Cortex of kidney (tissue), 1 donor: ENCODE measurements around the gene RPL19.
"Not testable (repeated sequence)": the region's sequence is repeated elsewhere in the genome, so short reads cannot be mapped to it uniquely, and the experiment has no call there.

Experiments
- DNase-seq: peaks from one replicate; lab custom pipeline; 2025; lab: John Stamatoyannopoulos, UW

The RPL19 gene

DNA sequence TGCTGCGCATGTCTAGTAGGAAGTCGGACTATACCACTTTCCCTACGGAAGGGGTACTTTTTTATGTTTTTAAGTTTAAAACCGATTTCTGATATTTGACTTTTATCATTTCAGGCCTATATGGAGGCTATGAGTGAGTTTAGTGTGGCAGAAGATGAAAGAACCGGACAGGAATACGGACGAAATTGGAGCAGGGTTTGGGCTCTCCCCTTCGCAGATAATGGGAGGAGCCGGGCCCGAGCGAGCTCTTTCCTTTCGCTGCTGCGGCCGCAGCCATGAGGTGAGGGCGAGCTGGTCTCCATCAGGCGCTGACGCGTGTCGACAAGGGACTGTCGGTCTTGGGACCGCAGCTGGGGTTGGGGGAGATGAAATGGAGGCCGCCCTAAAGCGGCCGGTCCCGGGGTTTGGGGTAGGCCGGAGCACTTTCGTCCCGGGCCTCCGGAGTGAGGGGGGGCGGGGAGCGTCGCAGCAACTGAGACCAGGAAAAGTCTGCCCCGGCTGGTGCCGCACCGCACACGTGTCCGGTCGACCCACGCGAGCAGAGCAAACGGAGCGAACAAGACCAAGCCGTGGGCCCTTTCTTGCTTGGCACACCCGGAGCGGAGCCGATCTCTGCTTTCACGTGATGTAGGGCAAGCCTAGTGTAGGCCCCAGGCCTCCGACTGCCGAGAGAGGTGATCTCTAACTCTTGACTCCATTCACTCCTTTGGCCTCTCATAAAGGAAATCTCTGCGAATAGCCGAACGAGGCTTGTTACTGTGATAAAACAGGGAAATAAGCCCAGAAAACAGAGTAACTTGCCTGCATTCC, at the start of gene RPL19:
RPL19 (plus strand) TSS at position 214 of the 810 bp plus-strand sequence; CDS start at position 276, 62 bp downstream.
- no peak for DNase-seq

DNA sequence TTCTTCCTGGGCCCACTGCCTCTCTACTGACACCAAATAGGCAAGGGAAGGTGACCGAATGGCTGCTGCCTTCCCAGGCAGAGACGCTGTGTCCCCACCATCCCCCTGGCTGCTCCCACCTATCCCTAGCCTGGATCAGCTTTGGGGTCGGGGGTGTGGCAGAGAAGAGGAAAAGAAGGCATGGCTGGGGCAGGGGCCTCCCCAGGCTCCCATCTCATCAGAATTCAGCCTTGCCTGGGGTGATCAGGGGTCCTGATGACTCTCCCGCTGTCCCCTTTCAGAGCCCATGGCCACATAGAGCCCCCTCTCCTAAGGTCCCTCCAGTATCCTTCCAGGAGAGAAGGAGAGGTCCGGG, 49.3 kb upstream of the RPL19 start:
- no peak for DNase-seq

DNA sequence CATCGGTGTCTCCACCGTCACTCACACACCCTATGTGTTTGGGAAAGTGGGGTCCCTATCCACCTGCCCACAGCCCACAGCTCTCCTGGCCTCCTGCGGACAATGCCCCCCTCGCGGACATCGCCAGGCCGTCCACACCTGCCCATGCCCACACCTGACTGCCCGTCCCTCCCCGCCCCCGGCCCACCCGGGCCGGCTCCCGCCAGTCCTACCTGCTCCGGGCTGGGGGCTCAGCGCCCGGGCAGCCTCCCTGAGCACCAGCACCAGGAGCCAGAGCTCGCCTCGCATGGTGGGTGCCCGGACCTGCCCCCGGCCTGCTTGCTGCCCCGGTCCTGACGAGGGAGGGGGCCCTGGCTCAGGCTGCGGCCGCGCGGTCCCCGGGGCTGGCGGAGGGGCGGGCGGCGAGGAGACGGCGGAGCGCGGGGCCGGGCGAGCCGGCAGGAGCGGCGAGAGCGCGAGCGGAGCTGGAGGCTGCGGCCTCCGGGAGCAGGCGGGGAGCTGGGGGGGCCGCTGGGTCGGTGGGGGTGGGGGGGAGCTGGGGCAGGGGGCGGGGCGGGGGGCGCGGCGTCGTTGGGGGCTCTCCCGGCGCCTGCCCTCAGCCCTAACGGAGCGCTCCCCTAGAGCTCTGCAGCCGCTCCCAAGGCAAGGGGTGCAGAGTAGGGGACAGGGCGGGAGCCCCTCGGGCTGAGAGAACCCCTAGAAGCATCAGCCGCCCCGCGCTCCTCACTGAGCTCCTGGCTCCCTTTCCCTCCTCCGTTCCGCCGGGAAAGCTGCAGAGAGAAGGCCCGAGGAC, 48.7 kb upstream of the RPL19 start, which contains the start of gene PLXDC1:
PLXDC1 (minus strand) TSS at position 488 of the 793 bp plus-strand sequence; CDS start at position 288, 200 bp downstream.
- DNase-seq = no peak

DNA sequence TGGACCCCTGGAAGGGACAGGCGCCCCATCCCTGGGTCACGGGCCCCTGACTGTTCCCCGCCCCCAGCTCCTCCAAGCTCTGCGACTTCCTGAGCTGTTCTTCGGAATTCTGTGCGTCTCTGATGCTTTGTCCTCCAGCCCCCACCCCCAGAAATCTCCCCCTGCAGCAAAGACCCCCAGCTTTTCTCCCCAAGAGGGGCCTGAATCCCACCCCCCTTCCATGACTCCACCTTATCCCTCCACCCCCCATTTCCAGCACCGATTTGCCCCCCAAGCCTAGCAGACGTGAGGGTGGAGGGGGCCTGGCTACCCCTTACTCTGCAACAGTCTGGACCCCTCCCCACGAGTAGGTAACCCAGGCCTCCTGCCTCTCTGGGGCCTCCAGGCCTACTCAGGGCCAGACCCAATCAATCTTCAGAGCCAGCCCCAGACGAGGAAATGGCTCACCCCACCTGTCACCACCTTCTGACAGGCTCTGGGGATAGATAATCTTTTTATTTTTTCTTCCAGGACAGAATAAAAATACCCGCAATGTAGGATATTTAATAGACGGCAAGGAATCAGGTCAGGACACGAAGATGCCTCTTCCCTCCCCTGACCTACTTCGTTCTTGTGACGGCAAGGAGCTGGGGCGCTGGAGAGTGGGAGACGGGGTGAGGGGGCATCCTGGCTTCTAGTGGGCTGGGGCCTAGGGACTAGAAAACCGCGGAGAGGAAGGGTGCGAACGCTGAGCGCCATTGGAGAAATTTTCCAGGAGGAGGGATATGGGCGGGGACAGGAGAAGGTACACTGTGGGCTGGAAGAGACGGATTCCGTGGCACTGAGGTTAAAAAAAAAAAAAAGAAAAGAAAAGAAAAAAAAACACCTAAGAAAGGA, 47.9 kb upstream of the RPL19 start:
- DNase-seq = no peak

DNA sequence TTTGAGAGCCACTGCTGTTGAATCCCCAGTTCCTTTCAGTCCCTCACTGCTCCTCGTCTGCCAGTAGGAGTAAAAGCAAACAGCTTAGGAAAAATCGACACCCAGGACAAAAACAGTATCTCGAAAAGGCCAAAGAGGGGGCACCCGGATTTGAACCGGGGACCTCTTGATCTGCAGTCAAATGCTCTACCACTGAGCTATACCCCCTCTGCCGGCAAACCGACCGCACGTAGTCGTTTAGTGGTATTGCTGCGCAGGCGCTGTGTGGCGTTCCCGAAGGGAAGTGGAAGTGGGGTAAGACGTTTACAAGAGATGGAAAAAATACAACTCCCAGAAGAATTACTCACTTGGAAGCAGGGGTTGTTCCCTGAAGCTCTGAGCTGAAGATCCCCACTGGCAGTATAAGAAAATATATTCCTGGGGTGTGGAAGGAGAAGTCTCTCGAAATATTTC, 46.5 kb upstream of the RPL19 start:
- DNase-seq = no peak

DNA sequence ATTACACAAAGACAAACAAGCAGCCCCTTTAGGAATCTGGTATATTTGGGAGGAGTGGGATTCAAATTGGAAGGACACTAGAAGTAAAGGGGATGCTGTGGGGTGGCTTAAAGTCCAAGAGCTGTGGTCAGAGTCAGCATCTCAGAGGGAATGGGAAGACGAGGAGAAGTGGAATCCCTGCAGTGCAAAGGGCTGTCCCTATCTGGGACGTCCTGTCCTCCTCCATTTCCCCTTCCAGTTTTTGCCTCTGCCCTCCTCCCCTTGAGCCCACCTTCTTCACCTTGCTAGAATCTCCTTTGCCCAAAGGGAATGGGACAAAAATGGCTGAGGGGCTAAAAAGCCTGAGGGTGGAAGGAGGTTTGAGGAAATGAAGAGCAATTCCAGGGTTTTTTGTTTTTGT, 44.4 kb upstream of the RPL19 start:
- no peak for DNase-seq

DNA sequence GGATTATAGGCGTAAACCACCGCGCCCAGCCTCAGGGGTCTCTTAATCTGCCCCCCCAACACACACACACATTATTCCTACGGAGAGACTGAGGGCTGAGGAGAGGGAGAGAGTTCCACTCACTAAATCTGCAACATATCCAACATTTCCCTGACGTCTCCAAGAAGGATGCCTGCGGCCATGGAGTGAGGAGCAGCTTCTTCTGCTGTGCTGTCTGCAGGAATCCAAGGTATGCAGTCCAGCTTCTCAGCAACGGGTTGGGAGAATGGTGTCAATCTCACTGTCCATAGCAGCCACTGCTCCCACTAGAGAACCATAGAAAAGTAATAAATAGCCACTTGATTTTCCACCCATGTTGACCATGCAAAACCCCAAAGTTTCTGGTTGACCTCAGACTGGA, 43.6 kb upstream of the RPL19 start:
- DNase-seq = no peak

DNA sequence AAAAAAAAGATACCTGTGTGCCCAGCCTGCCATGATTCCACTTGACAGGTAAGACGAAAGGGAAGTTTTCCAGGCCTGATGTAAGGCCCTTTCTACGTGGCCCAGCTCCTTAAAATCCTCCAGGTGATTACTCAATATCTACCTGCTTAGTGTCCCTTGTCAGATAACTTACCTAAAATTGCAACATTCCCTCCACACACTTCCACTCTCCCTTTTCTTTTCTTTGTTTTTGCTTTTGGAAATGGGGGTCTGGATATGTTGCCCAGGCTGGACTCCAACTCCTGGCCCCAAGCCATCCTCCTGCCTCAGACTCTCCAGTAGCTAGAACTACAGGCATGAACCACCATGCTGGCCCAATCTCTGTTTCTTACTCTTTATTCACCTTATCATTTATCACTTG, 41.5 kb upstream of the RPL19 start:
- DNase-seq = no peak

DNA sequence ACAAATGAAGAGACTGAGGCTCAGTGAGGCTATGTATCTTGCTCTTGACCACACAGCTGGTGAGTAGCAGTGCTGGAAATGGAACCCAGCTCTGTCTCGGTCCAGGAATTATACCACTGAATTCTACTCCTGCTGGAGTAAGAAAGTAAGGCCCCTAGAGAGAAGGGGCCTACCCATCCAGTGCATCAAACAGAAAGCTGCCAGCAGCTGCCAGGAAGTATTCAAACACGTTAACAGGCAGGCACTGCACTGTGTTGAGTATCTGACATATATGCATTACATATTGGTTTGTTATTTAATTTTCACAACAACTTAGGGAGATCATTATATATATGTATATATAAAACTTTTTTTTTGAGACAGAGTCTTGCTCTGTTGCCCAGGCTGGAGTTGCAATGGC, 38.1 kb upstream of the RPL19 start:
- DNase-seq = no peak

DNA sequence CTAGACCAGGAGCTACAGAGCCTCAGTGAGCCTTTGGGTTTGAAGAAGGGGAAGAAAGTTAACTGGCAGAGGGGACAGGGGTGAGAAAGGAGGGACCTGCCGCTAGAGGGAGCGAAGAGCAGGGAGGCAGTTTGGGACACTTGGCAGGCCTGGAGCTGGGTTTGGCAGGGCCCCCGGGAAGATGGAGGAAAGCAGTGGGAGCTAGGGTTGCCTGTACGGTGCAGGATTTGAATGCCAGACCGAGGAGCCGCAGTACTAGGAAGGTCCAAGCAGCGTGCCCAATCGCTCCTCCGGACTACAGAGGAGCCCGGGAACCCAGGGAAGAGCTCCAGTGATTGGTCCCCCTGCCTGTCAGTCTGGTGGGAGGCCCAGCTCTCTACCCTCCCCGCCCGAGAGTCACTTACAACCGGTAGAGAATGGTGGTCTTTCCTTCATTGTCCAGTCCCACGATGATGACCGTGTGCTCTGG, 35.4 kb upstream of the RPL19 start:
- DNase-seq = no peak

DNA sequence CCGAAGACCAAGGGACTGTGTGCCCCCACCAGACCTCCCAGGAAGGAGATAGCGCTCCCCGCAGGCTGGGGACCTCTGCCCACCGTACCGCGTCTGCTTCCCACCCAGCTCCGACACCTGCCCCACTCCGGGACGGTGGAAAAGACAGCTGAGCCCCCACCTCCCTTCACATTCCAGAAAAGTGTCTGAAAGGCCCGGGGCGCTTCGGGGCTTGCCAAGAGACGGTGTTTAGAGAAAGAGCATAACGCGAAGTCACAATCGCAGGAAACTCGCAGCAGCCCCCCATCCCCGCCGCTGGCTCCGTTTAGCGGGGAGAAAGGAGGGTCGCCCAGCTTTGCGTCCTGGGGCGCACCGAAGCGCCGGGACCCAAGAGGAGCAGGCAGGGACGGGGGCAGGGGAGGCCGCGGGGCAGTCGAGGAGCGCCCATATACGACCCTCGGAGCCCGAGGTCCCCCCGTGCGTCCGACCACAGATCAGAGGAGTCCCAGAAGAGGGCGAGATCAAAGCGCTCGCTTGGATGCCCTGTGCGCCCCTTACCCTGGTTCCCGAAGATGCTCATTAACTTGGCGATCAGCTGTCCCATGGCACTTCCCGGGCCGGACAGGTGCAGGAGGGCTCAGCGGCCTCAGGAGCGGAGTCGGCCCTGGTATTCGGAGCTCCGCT, 34.8 kb upstream of the RPL19 start:
- DNase-seq = no peak

DNA sequence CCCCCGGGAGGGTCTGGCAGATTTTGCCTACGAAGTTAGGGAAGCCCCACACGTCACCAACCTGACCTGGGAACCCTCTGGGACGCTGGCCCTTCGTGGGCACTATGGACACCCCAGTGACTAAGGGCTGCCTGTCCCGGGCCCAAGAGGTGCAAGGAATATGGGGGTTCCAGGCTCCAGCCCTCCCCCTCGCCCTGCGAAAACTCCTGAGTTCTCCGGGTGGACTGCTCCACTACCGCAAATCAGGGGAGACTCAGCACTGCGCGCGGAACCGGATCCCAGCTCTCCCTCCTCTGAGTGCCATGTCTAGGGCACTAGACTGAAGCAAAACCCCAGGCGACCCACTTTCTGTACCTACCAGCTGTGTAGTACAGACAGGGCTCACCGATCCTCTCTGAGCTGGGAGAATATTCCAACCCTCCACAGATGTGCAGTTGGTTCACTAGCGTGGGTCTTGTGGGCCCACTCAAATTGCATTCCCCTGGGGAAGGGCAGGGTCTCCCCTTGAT, 34.2 kb upstream of the RPL19 start, which contains the start of gene ARL5C:
ARL5C (minus strand) TSS at position 321 of the 509 bp plus-strand sequence. CDS start 401 bp downstream, outside the sequence.
- no peak for DNase-seq

DNA sequence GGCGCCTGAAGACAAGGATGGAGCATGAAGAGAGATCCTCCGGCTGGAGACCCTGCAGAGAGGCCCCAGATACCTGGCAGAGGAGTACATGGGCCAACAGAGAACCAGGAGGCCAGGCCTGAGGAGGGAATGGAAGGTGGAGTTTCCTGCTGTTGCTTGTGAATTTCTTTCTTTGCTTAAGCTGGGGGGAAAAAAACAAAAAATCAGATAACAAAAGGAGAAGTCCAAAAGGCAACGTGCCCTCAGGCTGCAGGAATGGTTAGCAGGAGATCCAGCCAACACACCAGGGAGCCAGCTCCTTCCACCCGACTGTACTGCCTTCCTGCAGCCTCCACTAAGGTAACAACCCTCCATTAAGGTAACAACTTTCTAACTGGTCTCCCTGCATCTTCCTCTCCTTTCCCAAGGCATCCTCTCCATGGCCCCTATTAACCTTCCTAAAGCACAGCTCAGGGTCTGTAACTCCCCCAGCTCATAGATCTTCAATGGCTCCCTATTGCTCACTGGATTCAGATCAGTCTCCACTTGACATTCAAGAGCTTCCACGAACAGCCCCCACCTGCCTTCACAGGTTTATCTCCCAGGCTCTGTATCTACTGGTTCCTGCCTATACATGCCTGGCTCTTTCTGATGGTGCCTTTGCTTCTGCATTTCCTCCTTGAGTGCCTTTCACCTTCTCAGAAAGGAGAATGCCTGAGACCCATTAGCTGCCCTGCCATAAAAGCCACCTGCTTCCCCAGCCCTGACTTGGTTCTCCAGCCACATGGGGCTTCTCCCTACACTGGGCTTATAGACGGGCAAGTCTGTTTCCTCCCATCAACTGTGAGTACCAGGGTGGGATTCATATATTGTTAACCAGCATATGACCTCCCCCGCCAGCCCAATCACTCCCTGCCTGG, 33.4 kb upstream of the RPL19 start:
- DNase-seq = no peak

DNA sequence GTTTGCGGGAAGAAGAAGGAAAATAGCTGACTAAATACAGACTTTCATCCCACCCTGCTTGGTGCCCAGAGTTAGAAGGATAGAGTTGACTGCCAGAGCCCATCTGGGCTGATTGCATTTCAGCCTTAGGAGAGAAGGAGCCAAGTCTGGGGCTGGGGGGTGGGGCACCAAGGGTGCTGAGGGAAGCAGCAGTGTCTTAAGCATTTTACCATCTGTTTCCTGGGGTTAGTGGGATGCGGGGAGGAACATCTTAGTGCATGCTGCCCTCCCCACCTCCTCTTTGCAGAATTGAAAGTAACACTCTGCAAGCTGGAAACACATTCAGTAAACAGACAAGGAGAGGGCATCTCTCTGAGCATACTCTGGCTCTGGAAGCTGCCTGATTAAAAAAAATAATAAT, 32.6 kb upstream of the RPL19 start:
- no peak for DNase-seq

DNA sequence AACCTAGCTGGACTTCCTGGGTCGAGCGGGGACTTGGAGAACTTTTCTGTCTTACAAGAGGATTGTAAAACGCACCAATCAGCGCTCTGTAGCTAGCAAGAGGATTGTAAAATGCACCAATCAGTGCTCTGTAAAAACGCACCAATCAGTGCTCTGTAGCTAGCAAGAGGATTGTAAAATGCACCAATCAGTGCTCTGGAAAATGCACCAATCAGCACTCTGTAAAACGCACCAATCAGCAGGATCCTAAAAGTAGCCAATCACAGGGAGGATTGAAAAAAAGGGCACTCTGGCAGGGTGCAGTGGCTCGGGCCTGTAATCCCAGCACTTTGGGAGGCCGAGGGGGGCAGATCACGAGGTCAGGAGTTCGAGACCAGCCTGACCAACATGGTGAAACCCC, 31.6 kb upstream of the RPL19 start:
- not testable (repeated sequence) for DNase-seq

DNA sequence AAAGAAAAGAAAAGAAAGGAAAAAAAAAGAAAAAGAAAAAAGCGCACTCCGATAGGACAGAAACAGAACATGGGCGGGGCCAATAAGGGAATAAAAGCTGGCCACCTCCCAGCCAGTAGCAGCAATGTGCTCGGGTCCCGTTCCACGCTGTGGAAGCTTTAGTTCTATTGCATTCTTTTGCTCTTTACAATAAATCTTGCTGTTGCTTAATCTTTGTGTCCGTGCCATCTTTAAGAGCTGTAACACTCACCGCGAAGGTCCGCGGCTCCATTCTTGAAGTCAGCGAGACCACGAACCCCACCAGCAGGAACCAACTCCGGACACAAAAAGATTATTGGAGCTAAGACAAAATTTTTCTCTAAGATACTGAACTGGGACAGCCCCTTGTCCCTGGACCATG, 31.0 kb upstream of the RPL19 start:
- no peak for DNase-seq

DNA sequence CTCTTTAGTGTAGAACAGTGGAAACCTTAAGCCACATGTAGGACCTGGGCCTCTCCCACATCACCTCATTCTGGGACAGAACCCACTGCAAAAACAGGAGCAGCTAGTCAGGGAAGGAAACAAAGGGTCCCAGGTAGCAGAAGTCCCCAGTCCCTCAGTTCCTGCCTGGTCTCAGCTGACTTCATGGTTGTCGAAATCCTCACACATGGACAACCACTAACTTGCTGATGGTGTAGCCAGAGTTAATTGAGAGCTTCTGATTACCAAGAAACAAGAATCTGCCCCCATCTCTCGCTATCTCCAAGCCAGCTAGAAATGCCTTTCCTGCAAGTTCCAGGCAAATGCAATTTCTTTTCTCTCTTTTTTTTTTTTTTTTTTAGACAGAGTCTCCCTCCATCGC, 30.6 kb upstream of the RPL19 start:
- no peak for DNase-seq

DNA sequence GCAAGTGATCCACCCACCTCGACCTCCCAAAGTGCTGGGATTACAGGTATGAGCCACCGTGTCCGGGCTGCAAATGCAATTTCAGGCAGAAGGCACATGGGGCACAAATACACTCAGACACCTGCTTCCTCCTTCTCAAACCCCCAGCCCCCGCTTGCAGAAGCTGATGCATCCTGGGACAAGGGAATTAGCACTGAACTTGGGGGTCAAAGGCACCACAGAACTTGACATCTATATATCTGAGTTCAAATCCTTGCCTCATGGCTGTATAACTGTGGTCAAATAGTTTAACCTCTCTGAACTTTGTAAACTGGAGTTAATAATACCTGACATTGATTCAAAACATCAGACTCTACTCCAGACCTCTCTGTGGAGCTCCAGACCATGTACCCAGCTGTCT, 30.0 kb upstream of the RPL19 start:
- no peak for DNase-seq

DNA sequence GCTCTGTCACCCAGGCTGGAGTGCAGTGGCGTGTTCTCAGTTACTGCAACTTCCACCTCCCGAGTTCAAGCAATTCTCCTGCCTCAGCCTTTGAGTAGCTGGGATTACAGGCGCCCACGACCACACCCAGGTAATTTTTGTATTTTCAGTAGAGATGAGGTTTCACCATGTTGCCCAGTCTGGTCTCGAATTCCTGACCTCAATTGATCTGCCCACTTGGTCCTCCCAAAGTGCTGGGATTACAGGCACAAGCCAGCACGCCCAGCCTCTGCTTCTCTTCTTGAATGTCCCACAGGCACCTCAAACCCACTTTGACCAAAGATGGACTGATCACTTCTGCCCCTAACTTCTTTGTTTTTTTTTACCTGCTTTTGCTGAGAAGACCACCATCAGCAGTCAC, 29.5 kb upstream of the RPL19 start:
- no peak for DNase-seq

DNA sequence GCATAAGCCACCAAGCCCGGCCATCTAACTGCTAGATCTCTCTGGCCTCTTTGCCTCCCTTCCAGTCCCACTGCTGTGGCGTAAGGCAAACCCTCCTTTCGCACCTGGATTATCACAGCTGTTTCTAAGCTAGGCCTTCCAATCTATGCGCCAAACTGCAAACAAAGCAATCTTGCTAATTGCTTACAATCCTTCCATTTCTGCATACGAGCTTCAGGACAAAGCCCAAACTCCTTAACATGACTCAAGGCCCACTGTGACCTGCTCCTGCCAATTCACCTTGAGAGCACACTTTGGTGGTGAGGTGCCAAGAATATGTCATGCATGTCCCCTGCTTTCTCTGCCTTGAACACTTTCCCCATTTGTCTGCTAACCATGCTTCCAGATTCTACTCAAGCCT, 28.1 kb upstream of the RPL19 start:
- no peak for DNase-seq
